ENCODE results near the gene UGGT1.

The UGGT1 gene

DNA sequence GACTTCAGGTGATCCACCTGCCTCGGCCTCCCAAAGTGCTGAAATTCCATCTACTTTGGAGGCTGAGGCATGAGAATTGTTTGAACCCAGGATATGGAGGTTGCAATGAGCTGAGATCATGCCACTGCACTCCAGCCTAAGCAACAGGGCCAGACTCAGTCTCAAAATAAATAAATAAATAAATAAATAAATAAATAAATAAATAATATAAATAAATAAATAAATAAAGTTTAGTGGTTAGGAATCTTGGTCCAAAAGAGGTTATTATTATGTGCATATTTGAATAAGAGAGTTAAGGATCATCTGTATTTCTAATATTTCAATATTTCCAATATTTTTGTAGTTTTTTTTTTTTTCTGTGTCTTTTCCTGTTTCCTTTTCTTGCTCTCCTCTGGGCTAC lies 136.9 kb downstream of the UGGT1 start:
- no peak for DNase-seq (ENCODE audit: low read depth in 2 of 2)

DNA sequence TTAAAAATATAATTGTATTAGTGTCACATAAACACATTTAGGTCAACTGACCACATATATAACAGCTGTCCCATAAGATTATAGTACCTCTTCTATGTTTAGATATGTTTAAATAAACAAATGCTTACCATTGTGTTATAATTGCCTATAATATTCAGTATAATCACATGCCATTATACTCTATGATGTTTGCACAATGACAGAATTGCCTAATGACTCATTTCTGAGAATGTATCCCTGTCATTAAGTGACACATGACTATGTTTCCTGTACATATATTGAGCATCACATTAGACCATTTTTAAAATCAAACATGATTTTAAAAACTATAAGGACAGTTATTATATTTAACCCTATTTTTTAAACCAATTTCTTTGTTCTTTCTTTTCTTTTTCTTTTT lies 137.9 kb downstream of the UGGT1 start:
- no peak for DNase-seq (ENCODE audit: low read depth in 2 of 2)

DNA sequence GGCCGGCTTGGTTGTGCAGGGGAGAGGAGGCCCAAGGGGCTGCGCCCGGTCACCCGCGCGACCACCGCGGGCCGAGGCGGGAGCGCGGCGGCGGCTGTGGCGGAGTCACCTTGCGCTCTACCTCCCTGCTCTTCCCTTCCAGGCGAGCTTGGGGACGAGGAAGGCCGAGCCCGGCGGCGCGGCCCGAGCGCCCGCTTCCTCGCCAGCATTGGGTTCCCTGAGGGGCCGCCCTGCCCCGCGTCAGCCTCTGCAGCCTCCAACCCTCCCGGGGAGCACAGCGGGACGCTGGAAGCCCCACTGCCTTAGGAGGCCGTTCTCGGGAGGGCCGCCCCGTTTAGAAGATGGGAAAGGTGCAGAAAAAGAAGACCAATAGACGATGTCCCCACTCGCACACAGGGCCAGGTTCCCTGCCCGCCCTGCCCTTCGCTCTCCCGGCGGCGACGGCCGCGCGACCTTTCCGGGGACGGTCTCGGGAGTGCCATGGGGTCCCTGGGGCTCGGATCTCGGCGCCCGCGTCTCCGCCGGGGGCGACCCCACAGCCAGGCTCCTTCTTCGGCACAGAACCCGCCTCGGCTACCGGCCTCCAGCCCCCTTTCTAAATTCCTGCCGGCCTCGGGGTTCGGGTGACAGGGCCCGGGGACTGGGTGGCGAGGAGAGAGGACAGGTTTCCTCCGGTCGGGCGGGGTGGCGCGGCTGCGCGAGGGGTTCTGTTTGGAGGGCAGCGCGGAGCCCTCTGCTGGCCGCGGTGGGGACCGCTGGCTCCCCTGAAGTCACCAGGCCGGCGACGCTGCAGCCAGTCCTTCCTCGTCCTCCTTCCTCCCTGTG lies 142.2 kb downstream of the UGGT1 start:
- peak; percentile 69 to 84 for DNase-seq (ENCODE audit: low read depth in 2 of 2)

DNA sequence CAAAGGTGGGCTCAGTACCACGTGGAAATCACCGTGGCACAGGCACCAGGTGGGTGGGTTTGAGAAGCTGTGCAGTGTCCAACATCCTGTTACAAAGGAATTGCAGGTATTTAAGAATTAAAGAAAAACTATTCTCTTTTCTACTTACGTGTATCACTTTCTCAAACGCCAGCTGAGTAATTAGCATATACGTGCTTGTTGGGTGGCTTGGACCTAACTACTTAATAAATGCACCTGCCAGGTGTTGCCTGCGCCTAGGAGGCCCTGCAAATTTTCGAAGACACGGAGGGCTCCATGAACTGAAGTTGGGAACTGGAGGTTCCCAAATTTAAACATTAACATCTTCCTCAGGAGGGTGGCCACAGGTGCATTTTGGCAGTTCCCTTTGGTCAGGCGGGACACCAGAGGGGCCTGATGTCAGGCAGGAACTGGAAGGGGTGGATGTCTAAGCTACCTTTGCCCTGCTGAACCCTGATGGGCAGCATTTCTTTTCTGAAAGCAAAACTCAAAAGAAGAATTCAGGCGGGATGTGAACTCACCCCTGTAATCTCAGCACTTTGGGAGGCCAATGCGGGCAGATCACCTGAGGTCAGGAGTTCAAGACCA lies 142.9 kb downstream of the UGGT1 start:
- DNase-seq (ENCODE audit: low read depth in 2 of 2) = no peak

DNA sequence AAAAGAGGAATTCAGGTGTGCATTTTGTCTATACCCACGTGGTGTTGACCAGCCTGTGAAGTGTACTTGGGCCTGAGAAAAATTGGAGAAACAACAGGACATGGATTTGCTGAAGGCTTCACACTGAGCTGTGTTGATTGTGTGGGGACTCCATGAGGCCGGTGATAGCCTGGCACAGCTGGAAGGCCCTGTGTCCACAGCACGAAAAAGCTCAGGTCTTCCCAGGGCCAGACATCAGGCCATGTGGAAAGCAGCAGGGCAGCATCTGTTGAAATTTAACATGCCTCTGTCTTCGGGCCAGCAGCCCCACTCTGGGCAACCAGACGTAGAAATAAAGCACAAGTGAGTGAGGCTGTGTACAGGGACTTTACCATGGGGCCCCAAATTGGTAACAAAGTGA lies 143.6 kb downstream of the UGGT1 start:
- DNase-seq (ENCODE audit: low read depth in 2 of 2) = no peak

DNA sequence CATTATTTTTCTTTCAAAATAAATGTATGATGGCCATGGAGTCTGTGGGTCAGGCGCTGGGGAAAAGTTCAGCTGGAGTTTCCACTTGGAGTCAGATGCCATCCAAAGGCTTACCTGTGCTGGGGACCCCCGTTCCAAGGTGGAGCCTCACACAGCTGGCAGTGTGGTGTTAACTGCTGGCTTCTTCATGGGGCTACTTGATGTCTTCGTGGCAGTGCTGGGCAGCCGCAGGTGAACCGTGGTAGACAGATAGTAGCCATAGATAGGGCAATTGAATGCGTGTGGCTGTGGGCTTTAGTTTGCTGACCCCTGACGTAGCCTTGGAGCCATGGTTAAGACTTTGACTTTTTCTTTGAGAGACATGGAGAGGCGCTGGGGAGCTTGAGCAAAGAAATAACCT lies 144.6 kb downstream of the UGGT1 start:
- no peak for DNase-seq (ENCODE audit: low read depth in 2 of 2)

DNA sequence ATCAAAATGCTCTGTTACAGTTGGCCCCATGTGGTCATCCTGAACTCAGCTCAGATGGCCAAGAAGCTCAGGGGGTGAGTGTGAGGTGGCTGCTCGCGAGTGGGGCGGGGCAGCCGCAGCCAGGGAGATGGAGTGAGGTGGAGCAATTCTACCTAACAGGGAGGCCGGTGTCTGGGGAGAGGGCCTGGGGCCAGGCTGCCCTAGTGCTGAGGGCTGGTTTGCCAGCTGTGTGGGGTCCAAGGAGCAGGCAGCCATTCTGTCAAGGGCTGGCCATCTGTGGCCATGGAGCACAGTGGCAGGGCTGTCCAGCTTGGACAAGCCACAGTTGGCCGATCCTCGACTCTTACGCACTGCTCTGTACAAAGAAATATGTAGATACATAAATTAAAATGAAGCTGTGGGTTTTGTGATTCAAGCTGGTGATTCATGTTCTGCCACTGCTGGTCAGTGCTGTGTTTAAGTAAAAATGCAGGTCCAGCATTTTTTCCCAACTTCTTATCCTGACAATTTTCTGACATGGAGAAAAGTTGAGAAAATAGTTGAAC lies 145.6 kb downstream of the UGGT1 start:
- no peak for DNase-seq (ENCODE audit: low read depth in 2 of 2)

DNA sequence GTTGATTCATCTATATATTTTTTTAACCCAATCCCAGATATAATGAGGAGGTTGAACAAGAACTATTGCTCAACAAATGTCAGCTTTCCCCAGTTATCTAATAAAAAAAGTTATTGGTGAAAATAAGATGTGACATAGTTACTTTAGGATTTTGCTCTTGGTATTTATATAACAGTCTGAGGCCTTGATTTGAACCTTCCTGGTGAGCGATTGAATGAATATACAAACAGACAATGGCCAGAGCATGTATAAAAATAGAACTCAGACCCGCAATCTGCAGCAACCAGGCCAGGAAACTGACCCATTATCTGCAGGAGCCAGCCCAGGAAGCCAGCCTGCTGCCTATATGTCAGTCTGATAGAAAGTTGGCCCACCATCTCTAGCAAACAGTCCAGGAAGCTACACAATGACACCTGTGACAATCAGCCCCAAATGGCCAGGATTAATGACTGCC lies 146.1 kb downstream of the UGGT1 start:
- no peak for DNase-seq (ENCODE audit: low read depth in 2 of 2)

DNA sequence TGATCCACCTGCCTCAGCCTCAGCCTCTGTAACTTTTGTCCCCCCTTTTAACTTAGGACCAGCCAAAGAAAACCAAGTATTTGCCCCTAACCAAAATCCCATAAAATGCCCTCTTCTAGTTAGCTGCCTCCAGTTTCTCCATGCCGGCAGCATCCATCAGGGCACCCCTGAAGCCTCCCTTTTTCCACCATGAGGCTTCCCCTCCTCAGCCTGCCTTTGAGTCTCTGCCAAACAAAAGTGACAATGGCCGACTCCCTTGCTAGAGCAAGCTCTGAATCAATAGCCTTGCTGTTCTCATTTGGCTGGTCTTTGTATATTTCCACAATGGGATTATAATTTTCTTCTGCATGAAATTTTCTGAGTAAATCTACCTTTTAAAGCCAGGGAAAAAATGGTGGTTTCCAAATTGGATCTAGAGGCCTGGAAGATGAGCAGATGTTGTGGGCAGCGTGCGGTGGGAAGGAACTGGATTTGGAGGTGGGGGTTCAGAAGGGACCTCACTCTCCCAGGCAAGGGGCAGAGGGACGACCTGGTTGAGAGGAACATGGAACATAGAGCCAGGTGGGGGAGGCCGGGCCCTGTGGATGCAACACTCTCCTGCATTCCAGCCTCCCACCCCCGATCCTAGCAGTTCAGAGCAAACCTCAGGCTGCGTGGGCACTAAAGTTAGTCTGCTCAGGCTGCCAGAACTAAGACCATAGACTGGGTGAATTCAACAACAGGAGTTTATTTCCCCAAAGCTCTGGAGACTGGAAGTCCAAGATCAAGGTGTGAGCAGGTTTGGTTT lies 147.1 kb downstream of the UGGT1 start:
- no peak for DNase-seq (ENCODE audit: low read depth in 2 of 2)

DNA sequence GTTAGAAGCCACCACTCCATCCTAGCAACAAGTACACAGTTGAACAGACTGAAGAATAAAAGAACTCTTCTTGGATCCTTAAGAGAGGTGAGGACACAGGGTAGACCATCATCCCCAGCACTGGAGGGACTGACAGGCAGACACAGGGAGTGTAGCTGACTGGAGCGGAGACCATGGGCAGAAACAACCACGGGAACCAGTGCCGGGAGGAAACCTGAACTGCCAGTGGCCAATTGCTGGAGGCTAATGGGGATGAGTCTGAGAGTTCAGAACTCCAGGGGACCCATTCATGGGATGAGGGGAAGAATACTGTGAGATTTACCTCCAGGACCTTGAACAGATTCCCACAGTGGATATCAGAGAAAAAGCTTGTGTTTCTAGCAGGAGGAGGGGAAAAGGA lies 150.9 kb downstream of the UGGT1 start:
- DNase-seq (ENCODE audit: low read depth in 2 of 2) = no peak
